Left lung (tissue), 10 donors: ENCODE measurements around the gene LNX2. TPM values are rescaled to one million over a fixed set of nuclear protein-coding genes. Genes with fewer than 3 reads are reported as not detected.
A peak's percentile ranks its signal among the peaks of the same experiment; 100 is the strongest.

ENCODE experiments used
- ATAC-seq: fragments of 200-7000 bp; cut with Tn5 transposase; one replicate; pipeline ENCODE4 v1.9.1; 2020; ENCODE audit warnings: moderate library complexity
- DNase-seq, 4 donors: peaks; one replicate each; pipeline ENCODE4 v3.0.0-alpha.2; 2013 to 2020
- H3K27ac ChIP-seq, 2 donors: fragments of 200-600 bp; sonication (generic) in 1 of 2; one replicate each; pipeline versions ENCODE4 v1.5.0 to v1.8.0; 2020 to 2021
- H3K27me3 ChIP-seq, 2 donors: fragments of 200-600 bp; sonication (generic) in 1 of 2; one replicate each; pipeline versions ENCODE4 v1.5.0 to v1.8.0; 2020 to 2021
- H3K36me3 ChIP-seq, 2 donors: fragments of 200-600 bp; sonication (generic) in 1 of 2; one replicate each; pipeline versions ENCODE4 v1.5.0 to v1.8.0; 2020 to 2021
- H3K4me1 ChIP-seq, 2 donors: fragments of 200-600 bp; one replicate each; pipeline ENCODE4 v1.8.0; 2021
- H3K4me3 ChIP-seq, 2 donors: fragments of 200-600 bp; sonication (generic) in 1 of 2; one replicate each; pipeline versions ENCODE4 v1.5.0 to v1.8.0; 2020 to 2021; ENCODE audit warnings: mild to moderate bottlenecking in 1 of 2
- H3K9me3 ChIP-seq, 2 donors: fragments of 200-600 bp; sonication (generic) in 1 of 2; one replicate each; pipeline versions ENCODE4 v1.5.0 to v1.8.0; 2020 to 2021
- intact Hi-C, 2 donors: fragments of 100-400 bp; cut with DNase I; formaldehyde crosslinking; loops; one replicate each; pipeline versions ENCODE4 v1.11.2 to v1.14.2; 2022
- polyA plus RNA-seq, 6 donors: library from polyadenylated mRNA; unstranded; fragments of 120-200 nt; gene quantifications; one replicate each; pipeline ENCODE4 v1.2.1, GENCODE V29; 2013; ENCODE audit not compliant: insufficient read length in 6 of 6
- total RNA-seq, 2 donors: library from RNA; stranded (reverse); fragmentation: NEBNext Ultra II Directional; extraction: Animal tissue kit (Norgen Biotek cat#: 25700); gene quantifications; one replicate each; pipeline ENCODE4 v1.2.1, GENCODE V29; 2021
- TF ChIP-seq, protein P1 (sequence below), 2 donors: fragments of 200-600 bp; sonication (generic) in 1 of 2; IDR thresholded peaks; one replicate each; pipeline versions ENCODE4 v1.5.0 to v1.8.0; 2021; ENCODE audit warnings: antibody characterized with exemption in 2 of 2
- donor health status: DM: no; HTN: yes; CAD: no.
- donor health status: DM: no; HTN: no; CAD: no.

Gene LNX2
- total and polyA plus RNA-seq, 8 donors = 16.0 to 25.9 (median 17.8) TPM

DNA sequence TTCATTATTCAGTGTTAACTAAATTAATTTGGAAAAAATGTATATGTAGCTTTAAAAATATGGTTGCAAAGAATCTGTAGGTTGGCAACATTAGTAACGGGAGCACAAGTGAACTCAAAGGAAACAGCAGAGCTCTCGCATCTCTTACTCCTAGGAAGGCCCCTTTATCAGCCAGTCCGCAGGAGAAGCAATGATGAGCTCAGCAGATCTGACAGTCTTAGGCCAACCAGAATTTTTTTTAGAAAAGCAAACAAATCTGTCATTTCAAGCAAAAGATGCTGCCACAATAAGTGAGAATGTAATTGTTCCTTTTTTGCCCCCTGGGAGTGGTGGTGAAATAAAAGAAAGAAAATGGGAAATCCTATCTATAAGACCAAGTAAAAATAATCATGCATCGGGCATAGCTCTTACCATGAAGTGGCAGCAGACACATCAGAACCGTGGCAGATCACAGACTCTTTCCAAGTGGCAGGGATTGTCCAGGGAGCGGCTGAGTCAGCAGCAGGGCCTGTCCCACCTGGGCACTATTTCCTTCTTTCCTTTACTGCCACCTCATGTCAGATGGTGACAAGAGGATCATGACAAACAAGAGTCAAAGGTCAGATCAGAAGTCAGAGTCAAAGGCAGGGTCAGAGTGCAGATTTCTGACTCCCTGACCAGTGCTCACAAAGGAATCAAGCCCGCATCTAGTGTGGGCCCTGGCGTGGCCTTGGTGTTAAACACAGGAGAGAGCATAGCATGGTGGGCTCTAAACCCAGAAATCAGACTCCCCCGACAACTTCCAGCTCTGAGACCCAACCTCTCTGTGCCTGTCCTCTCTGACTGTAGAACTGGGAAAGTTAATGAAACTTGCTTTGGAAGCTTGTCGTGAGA, 86.0 kb downstream of the LNX2 start:
- DNase-seq (no peak), ATAC-seq (peak; percentile 54)
- peak overlapping the region; percentile 37 to 61 for H3K27ac ChIP-seq
- H3K27me3 ChIP-seq = no peaks in the 10 kb centered on the region
- H3K4me3 ChIP-seq = no peak overlapping the region
- TF ChIP-seq, protein P1, sequence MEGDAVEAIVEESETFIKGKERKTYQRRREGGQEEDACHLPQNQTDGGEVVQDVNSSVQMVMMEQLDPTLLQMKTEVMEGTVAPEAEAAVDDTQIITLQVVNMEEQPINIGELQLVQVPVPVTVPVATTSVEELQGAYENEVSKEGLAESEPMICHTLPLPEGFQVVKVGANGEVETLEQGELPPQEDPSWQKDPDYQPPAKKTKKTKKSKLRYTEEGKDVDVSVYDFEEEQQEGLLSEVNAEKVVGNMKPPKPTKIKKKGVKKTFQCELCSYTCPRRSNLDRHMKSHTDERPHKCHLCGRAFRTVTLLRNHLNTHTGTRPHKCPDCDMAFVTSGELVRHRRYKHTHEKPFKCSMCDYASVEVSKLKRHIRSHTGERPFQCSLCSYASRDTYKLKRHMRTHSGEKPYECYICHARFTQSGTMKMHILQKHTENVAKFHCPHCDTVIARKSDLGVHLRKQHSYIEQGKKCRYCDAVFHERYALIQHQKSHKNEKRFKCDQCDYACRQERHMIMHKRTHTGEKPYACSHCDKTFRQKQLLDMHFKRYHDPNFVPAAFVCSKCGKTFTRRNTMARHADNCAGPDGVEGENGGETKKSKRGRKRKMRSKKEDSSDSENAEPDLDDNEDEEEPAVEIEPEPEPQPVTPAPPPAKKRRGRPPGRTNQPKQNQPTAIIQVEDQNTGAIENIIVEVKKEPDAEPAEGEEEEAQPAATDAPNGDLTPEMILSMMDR (IDR thresholded peaks at IDR 0.05) = no peak
- H3K4me1 ChIP-seq = peaks cover 0 to 7% of the 10 kb centered on the region in 2 donors
- H3K36me3 ChIP-seq = no peaks in the 10 kb centered on the region
- intact Hi-C loops = loop anchor here in 1 of 2 donors (10.0 kb wide), 1 partner anchor 290 kb away; no protein-coding TSS in a partner anchor
- H3K9me3 ChIP-seq = no peaks in the 10 kb centered on the region

DNA sequence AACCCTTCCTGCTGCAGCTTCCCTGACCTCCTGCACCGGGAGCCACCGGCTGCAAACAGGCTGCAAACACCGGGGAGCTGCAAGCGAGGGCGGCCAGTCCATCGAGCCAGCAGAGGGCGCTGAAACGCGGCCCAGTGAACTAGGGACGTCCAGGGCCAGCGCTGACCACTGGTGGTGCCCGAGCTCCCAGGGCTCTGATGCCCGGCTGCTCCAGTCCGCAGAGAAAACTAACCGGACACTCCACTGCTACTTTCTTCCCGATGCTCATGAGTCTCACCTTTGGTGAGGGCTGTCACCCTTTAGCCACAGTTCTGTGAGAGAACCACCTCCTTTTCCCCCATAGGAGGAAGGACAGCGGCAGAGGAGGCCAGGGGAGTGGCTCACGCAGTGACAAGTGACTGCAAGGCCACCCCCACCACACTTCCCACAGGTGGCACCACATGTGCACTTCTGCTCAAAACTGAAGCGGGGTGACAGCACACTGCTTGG, 87.1 kb downstream of the LNX2 start:
- peak; percentile 92 for ATAC-seq
- intact Hi-C loops = loop anchor here in 1 of 2 donors (10.0 kb wide), 1 partner anchor 292 kb away; no protein-coding TSS in a partner anchor
- no peak overlapping the region for H3K4me3 ChIP-seq
- no peaks in the 10 kb centered on the region for H3K27me3 ChIP-seq
- TF ChIP-seq, protein P1 (IDR thresholded peaks at IDR 0.05) = peak; percentile 88 to 93
- H3K4me1 ChIP-seq = peaks cover 0 to 7% of the 10 kb centered on the region in 2 donors
- H3K36me3 ChIP-seq = no peaks in the 10 kb centered on the region
- no peaks in the 10 kb centered on the region for H3K9me3 ChIP-seq
- H3K27ac ChIP-seq = no peak overlapping the region
- peak; percentile 68 to 97 (median 86) for DNase-seq

DNA sequence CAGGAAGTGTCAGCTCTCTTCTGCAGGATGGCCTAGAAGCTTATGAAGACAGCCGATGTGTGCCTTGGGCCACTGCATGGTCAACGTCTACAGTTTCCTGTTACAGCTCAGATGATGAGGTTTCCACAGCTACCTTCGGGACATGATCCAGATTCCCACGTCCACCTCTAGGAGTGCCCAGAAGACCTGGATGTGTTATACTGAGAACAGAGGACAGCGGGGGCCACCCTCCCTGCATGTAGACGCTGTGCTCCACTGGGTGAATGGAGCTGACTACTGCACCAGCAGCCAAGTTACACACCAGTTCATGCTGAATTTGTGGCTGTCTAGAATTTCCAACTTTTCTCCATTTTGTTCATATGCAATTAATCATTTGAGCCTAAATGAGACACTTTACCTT, 91.4 kb downstream of the LNX2 start:
- Histone ChIP-seq H3K27me3 (peaks cover 0 to 10% of the 10 kb centered on the region in 2 donors), H3K4me3 (no peak overlapping the region), H3K9me3 (no peaks in the 10 kb centered on the region), H3K27ac (no peak overlapping the region), H3K4me1 (peaks cover 0 to 7% of the 10 kb centered on the region in 2 donors), H3K36me3 (no peaks in the 10 kb centered on the region)
- intact Hi-C loops = no loop called here
- ATAC-seq = no peak
- TF ChIP-seq, protein P1 (IDR thresholded peaks at IDR 0.05) = no peak
- DNase-seq = no peak

DNA sequence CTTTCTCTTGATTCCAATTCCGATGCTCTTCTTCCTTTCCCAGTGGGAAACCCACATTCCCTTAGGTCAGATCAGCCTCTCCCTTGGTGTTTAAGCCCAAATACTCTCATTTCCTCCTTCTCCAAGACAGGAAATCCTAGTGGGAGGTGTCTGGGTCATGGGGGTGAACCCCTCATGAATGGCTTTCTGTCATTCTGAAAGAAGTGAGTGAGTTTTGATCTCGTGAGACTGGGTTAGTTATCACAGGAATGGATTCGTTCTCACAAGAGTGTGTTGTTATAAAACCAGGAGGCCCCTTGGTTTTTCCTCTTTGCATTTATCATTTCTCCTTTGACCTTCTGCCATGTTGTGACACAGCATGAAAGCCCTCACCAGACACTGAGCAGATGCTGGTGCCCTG, 93.8 kb downstream of the LNX2 start:
- ATAC-seq (no peak), DNase-seq (no peak)
- peaks cover 0 to 10% of the 10 kb centered on the region in 2 donors for H3K27me3 ChIP-seq
- H3K27ac ChIP-seq = no peak overlapping the region
- intact Hi-C loops = no loop called here
- no peaks in the 10 kb centered on the region for H3K9me3 ChIP-seq
- H3K4me1 ChIP-seq = no peaks in the 10 kb centered on the region
- TF ChIP-seq, protein P1 (IDR thresholded peaks at IDR 0.05) = no peak
- no peak overlapping the region for H3K4me3 ChIP-seq
- H3K36me3 ChIP-seq = no peaks in the 10 kb centered on the region
